Measurements from ENCODE around the gene GRIP2.

GRIP2 gene

GRCh38 chr3:14463330-14464140 lies 76.6 kb downstream of the GRIP2 start:
- DNase-seq, result no peak

GRCh38 chr3:14462738-14463137 lies 77.4 kb downstream of the GRIP2 start:
- DNase-seq, result no peak

- no peak for DNase-seq
Measured at GRCh38 chr3:14461748-14462324, 78.3 kb downstream of the GRIP2 start.

GRCh38 chr3:14461006-14461747 lies 79.0 kb downstream of the GRIP2 start:
- DNase-seq, result no peak

- no peak for DNase-seq
Measured at GRCh38 chr3:14460342-14461005, 79.7 kb downstream of the GRIP2 start.

- no peak for DNase-seq
Measured at GRCh38 chr3:14459787-14460186, 80.4 kb downstream of the GRIP2 start.

- DNase-seq, result no peak
Measured at GRCh38 chr3:14459384-14459783, 80.8 kb downstream of the GRIP2 start.

GRCh38 chr3:14458434-14459275 lies 81.5 kb downstream of the GRIP2 start:
- no peak for DNase-seq

- DNase-seq, result no peak
Measured at GRCh38 chr3:14457999-14458398, 82.1 kb downstream of the GRIP2 start.

GRCh38 chr3:14457481-14457880 lies 82.7 kb downstream of the GRIP2 start:
- no peak for DNase-seq

- DNase-seq, result no peak
Measured at GRCh38 chr3:14456794-14457193, 83.3 kb downstream of the GRIP2 start.

- DNase-seq, result no peak
Measured at GRCh38 chr3:14455571-14456317, 84.4 kb downstream of the GRIP2 start.

- no peak for DNase-seq
Measured at GRCh38 chr3:14454639-14455310, 85.4 kb downstream of the GRIP2 start.

GRCh38 chr3:14453876-14454638 lies 86.1 kb downstream of the GRIP2 start:
- DNase-seq, result no peak

- DNase-seq, result no peak
Measured at GRCh38 chr3:14452740-14453710, 87.1 kb downstream of the GRIP2 start.

- DNase-seq, result no peak
Measured at GRCh38 chr3:14451844-14452739, 88.0 kb downstream of the GRIP2 start.

GRCh38 chr3:14450922-14451606 lies 89.1 kb downstream of the GRIP2 start:
- DNase-seq, result no peak
